T1000 (cell line): ENCODE data around the gene CTSC.

Experiments used
- DNase-seq: peaks from one replicate; lab custom pipeline; 2025; ENCODE audit warnings: mixed read lengths; lab: John Stamatoyannopoulos, UW

CTSC gene

GRCh38 chr11:88337181-88337986 lies at the start of gene CTSC:
Gene CTSC, minus strand, starts transcription at chr11:88337736. Its CDS starts 64 bp downstream, at chr11:88337672.
- DNase-seq, result peak; percentile 29

DNA sequence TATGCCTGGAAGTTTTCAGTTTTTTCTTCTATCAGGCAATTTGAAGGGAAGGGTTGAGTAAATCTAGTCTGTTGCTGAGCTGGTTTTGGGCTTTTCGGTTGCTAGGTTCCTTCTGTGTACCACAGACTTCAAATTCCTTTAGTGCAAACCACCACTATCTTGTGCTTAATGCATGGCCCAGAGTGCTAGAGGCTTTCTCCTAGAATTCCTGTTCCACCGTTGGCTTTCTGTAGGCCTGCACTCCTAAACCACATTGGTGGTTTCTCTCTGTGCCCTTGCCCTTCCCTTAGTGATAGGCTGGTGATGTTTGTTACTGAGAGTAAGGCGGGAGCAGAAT lies 47.1 kb upstream of the CTSC start:
- DNase-seq, result no peak

GRCh38 chr11:88384004-88384668 lies 46.6 kb upstream of the CTSC start:
- DNase-seq, result no peak

- DNase-seq, result no peak
These were observed 45.9 kb upstream of the CTSC start for GRCh38 chr11:88383447-88383846.

DNA sequence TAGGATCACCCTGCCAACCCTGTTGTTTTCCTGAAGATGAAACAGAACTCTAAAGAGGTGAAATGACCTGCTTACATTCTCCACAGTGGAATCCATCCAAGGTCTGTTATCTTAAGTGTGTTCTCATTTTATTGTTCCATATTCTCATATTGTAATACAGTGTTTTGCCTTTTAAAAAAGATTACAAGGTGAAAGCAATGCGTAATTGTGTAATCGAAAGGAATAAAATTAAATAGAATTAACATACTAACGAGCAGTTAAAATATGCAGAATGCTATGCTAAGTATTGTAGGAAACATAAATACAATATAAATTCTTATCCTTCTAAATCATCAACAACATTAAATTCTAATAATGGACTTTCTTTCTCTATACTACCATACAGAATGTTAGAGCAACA lies 41.6 kb upstream of the CTSC start:
- DNase-seq, result no peak

DNA sequence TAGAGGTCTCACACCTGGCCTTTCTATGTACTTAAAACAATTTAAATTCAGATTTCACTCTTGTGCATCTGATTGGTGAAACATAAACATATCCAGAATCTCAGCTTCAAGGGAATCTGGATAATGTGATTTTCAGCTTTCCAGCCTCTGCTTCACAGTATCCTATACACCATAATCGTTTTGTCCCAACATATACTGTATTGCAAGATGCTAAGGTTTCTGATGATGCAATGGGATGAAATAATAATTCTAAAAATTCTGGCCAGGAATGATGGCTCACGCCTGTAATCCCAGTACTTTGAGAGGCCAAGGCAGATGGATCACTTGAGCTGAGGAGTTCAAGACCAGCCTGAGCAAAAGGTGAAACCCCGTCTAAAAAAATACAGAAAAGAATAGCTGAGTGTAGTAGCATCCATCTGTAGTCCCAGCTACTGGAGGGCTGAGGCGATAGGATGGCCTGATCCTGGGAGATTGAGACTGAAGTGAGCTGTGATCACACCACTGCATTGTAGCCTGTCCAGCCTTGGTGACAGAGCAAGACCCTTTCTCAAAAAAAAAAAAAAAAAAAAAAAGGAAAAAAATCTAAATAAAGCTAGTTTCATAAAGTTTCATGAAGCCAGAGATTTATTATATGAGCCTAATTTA lies 41.0 kb upstream of the CTSC start:
- DNase-seq, result no peak

GRCh38 chr11:88377646-88378045 lies 40.1 kb upstream of the CTSC start:
- no peak for DNase-seq

GRCh38 chr11:88377144-88377543 lies 39.6 kb upstream of the CTSC start:
- DNase-seq, result no peak

- no peak for DNase-seq
These were observed 38.5 kb upstream of the CTSC start for GRCh38 chr11:88375927-88376470.

DNA sequence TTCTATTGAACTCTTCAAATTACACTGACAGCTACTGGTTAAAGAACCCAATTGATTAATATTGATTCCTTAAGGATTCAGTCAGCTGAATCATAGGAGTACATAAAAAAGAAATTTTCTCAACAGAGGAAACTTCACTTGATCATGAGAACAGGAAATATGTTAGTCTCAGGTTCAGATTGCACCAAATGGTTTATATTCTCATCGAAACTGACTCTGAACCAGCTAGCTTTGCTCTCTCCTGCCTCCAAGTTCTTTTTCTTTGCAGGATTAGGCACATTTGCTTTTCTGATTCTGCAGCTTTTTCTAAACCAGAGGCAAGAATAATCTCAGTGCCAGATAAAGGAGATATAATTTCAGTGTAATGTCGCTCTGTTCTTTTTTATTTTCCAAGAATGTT lies 33.2 kb upstream of the CTSC start:
- no peak for DNase-seq

- DNase-seq, result no peak
These were observed 29.8 kb upstream of the CTSC start for GRCh38 chr11:88367310-88367709.

DNA sequence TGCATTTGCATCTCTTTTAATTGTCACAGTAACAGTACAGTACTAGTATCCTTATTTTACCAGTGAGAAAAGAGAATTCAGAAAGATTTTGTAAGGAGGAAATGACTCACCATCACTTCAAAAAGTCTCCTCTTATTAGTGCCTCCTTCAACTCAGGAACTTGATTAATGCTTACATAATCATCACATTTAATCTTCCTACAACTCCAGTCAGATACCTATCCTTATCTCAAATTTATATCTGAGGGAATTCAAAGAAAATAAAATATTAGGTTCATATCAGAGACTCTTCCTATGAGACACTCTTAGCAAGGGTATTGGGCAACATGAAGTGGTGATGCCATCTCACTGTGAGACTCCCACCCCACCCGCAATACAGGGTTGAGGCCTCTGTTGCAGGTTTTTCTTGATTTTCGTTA lies 26.1 kb upstream of the CTSC start:
- no peak for DNase-seq

GRCh38 chr11:88363004-88363403 lies 25.5 kb upstream of the CTSC start:
- no peak for DNase-seq

GRCh38 chr11:88360141-88360540 lies 22.6 kb upstream of the CTSC start:
- no peak for DNase-seq

GRCh38 chr11:88359541-88359940 lies 22.0 kb upstream of the CTSC start:
- DNase-seq, result no peak

GRCh38 chr11:88359114-88359513 lies 21.6 kb upstream of the CTSC start:
- no peak for DNase-seq

- DNase-seq, result no peak
These were observed 20.5 kb upstream of the CTSC start for GRCh38 chr11:88358040-88358431.

- no peak for DNase-seq
These were observed 19.9 kb upstream of the CTSC start for GRCh38 chr11:88357323-88358039.

DNA sequence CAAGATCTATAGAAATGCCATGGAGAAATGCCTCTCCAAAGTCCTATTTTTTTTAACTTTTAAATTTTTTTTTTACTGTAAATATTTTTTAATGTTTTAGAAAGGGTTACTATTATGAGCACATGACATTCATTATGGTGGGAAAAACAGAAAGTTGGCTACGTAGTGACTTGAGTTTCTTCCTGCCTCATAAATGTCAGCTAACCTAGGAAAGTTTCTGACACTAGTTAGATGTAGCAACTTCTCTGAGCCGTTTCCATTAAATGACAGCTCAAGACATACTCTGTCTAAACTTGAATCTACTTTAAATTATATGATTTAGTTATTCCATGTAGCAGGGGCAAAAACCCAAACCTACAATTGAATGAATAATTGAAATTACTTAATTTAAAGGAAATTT lies 18.4 kb upstream of the CTSC start:
- DNase-seq, result no peak

DNA sequence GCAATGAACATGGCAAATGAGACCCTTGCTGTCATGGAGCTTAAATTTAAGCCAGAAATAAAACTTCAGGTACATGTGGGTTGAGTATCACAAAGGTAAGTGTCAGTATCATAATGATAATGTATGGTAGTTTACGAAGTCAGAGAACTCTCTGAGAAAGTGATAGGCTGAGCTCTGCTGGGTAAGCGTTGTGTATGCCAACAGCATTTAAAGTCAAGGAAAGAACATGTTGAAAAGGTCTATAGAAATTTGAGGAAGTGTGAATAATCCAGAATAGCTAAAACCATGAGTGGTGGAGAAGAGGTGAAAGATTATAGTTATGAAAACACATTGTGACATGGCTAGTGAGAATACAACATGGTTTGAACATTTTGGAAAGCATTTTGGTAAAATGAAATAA lies 17.4 kb upstream of the CTSC start:
- DNase-seq, result no peak

GRCh38 chr11:88353835-88354496 lies 16.4 kb upstream of the CTSC start:
- no peak for DNase-seq

GRCh38 chr11:88353386-88353785 lies 15.8 kb upstream of the CTSC start:
- DNase-seq, result no peak
